ENCODE results near the gene GNG14. TPM values are rescaled to one million over a fixed set of nuclear protein-coding genes. Genes with fewer than 3 reads are reported as not detected.

The GNG14 gene
- total and polyA plus RNA-seq, 2 of the 13 experiments (the other 11 are each of a cell fraction or from before 2014, with no cell fraction given): not detected

- TF ChIP-seq ZNF687 (CRISPR knock-in tag; IDR thresholded peaks at IDR 0.05) (peak; percentile 61), TAF1 (CRISPR knock-in tag; IDR thresholded peaks at IDR 0.05) (peak; percentile 71), TOPORS (CRISPR knock-in tag; IDR thresholded peaks at IDR 0.05) (no peak), SIX1 (CRISPR knock-in tag; IDR thresholded peaks at IDR 0.05; ENCODE audit: borderline replicate concordance) (no peak), MYPOP (CRISPR knock-in tag; IDR thresholded peaks at IDR 0.05) (peak; percentile 67; the same call in 1 of the 2 replicates), CBX2 (IDR thresholded peaks at IDR 0.05; ENCODE audit: low read depth, low read length) (no peak), CBX2 (CRISPR knock-in tag; IDR thresholded peaks at IDR 0.05; ENCODE audit: low read depth) (no peak), ZNF644 (CRISPR knock-in tag; IDR thresholded peaks at IDR 0.05; ENCODE audit: low read depth) (no peak), BHLHE40 (IDR thresholded peaks at IDR 0.05; ENCODE audit: low read length) (peak; percentile 95), GMEB1 (CRISPR knock-in tag; IDR thresholded peaks at IDR 0.05; ENCODE audit: borderline replicate concordance) (no peak), SNAI1 (CRISPR knock-in tag; IDR thresholded peaks at IDR 0.05; ENCODE audit: borderline replicate concordance) (peak; percentile 37; the same call in 1 of the 2 replicates), AHDC1 (CRISPR knock-in tag; IDR thresholded peaks at IDR 0.05; ENCODE audit: borderline replicate concordance) (no peak), ZBTB2 (CRISPR knock-in tag; IDR thresholded peaks at IDR 0.05; ENCODE audit: low read depth) (0 out of 2 replicates have a peak, but pooled peaks have one; percentile 40), PCBP2 (optimal IDR thresholded peaks at IDR 0.05; ENCODE audit: low read depth, low read length, poor library complexity, severe bottlenecking) (peak; percentile 17)
These were observed 49.4 kb downstream of the GNG14 start, which contains the start of gene GET3 (continued) for GRCh38 chr19:12736995-12737834.
